Epithelial cell of prostate (primary cell): ENCODE data around the gene PSMB7.

Experiments used
- DNase-seq: peaks from one replicate; pipeline ENCODE4 v3.0.0-alpha.2; 2011; ENCODE audit warnings: low read depth, low spot score
- H3K27ac ChIP-seq: fragments of 450-650 bp; 2 replicates; pipeline ENCODE4 v1.5.1; 2017; ENCODE audit warnings: mild to moderate bottlenecking

Gene PSMB7

DNA sequence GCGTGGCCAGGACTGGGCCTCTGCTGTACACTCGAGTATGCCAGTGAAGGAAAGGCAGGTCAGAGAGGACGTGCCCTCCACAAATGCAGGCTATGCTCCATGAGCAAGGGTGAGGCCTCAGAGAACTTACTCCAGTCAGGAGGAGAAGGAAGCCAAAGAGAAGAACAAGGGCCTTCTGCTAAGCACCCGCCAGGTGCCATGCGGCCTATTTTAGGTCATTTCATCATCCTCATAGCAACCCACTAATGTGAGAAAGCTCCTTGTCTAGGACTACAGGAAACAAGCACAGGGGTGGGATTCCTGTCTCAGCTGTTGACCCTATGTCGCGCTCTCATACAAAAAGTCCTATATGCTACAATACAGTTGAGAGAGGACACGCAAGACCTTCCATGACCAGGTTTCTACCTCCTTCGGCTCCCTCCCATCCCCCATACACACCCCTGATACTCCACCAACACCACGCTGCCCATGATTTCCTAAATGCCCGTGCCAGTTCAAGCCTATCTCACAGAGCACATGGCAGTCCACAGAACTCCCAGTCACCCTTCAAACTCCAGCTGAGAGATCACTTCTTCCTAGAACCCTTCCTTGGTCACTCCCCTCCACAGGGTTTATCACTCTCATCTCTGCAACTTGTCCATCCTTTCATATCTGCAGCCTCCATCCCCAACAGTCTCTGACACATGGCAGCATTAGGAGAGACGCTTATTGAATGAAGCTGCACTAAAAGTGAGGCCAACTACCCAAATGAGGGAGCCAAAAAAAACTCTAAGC is 26.8 kb downstream of the PSMB7 start:
- no peak overlapping the region for H3K27ac ChIP-seq
- DNase-seq: no peak

- no peak for DNase-seq
- no peak overlapping the region for H3K27ac ChIP-seq
Observed at GRCh38 chr9:124386201-124386600, 29.0 kb downstream of the PSMB7 start.

DNA sequence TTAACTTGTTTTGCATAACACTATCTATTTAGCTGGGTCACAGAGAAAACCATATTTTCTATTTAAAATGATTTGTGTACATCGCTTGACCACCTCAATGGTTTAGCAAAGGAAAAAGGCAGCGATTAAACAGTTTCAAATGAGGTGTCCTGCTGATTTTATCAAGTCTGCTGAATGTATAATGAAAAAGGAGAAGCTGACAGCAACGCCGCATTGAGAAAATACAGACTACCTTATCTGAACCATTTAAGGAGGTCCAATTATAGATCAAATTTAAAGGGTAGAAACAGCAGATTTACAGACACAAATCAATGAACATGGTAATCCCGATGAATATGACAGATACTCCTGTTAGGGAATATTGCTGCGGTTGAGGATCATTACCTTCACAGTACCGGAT is 29.6 kb downstream of the PSMB7 start:
- H3K27ac ChIP-seq: no peak overlapping the region
- no peak for DNase-seq

GRCh38 chr9:124384846-124385245 is 30.4 kb downstream of the PSMB7 start:
- no peak overlapping the region for H3K27ac ChIP-seq
- no peak for DNase-seq

DNA sequence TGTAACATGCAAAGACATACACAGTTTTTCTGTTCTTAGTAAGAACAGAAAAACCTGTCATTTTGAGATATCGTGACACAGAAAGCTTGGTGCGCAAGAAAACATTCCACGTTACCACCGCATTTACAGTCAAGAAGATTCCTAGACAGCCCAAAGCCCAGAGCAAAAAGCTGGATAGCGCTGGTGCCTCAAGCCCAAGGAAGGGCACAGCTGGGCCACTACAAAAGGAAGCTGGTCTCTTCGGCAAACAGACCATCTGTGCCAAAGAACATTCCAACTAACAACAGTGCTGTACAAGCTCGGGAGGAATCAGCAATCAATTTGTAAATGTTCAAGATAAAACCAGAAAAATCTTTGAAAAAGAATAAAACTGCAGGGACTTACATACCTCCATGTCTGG is 31.0 kb downstream of the PSMB7 start:
- DNase-seq: no peak
- H3K27ac ChIP-seq: no peak overlapping the region

- no peak for DNase-seq
- H3K27ac ChIP-seq: no peak overlapping the region
Observed at GRCh38 chr9:124381170-124381945, 33.9 kb downstream of the PSMB7 start.

DNA sequence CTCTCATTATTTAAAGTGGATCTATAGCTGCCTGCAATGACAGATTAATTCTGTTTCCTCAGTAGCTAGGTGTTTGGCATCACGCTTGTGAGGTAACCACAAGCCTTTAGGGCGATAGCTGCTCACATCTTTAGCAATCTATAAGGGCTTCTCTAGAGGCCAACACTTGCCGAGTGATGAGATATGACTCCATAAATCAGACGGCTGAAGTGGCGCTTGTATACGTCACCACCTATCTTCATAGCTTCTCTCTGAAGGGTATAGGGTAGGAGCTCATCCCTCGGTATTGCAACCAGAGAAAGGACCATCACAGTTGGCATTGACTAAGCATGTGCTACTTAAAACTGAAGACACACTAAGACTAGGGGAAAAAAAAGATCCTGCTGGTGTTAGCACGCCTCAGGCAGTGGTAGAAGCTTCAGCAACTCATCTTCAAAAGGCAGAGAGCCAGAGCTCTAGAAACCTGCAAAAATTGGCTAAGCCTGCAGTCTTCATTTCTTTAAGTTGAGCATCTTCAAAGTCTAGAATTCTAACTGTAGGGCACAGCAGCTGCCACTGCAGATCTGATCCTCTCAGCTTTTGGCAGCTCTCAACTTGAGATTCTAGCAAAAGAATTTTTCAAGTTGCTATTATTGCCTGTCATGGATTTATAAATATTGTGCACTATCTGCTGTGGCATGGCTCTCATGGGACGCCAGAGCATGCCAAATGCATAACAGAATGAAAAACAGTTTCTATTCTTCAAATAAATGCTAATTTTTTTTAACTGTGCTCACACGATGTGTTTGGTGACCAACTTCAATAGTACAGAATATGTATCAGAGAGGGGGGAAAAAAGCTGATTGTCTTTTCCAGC is 37.5 kb downstream of the PSMB7 start:
- no peak overlapping the region for H3K27ac ChIP-seq

DNA sequence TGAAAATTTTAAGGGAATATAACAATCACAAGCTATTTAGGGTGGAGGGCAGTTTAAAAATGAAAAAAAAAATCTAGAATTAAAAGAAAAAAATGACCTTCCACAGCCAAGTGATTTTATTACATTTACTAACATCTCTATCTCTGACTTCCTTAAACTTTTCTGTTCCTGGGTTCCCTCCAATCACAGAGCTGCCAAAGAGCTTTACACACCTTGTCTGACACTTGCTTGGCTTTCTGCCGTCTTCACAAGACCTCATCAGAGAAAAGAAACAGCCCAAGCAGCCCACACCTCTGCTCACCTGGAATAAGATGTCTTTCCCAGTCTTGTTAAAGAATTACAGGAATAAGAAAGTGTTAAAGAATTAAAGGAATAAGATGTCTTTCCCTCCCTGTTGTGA is 38.9 kb downstream of the PSMB7 start:
- DNase-seq: no peak
- H3K27ac ChIP-seq: no peak overlapping the region

More for the DNA sequence above, 37.5 kb downstream of the PSMB7 start:
- DNase-seq: no peak

DNA sequence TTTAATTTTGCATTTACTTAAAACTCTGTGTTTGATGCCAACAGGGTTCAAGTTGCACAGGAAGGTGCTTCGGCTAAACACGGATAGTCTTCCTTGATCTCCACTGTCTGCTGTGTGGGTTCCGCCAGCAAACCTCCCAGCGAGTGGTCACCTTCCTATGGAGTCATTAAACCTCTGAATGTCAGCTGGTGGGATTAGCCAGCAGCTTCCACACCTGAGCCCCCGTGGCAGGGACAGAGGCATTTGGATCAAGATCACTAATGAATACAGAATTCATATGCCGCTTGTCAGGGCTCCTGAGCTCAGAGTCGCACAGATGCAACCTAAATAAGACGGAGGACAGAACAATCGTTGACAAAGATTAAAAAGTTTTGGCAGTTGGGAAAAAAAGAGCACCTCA is 39.5 kb downstream of the PSMB7 start:
- DNase-seq: no peak
- no peak overlapping the region for H3K27ac ChIP-seq

DNA sequence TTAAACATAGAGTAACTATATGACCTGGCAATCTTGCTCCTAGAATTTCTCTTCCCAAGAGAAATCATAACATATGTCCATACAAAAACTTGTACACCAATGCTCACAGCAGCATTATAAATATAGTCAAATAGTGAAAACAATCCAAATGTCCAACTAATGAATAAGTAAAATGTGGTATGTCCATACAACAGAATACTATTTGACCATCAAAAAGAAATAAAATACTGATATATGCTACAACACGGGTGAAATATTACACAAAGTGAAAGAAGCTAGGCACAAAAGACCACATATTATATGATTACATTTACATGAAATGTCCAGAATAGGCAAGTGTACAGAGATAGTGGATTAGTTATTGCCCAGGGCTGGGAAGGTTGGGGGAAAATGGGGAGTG is 41.4 kb downstream of the PSMB7 start:
- no peak for DNase-seq
- H3K27ac ChIP-seq: no peak overlapping the region

- no peak for DNase-seq
- H3K27ac ChIP-seq: no peak overlapping the region
Observed at GRCh38 chr9:124373386-124373785, 41.9 kb downstream of the PSMB7 start.

GRCh38 chr9:124372038-124372437 is 43.2 kb downstream of the PSMB7 start:
- no peak overlapping the region for H3K27ac ChIP-seq
- no peak for DNase-seq

DNA sequence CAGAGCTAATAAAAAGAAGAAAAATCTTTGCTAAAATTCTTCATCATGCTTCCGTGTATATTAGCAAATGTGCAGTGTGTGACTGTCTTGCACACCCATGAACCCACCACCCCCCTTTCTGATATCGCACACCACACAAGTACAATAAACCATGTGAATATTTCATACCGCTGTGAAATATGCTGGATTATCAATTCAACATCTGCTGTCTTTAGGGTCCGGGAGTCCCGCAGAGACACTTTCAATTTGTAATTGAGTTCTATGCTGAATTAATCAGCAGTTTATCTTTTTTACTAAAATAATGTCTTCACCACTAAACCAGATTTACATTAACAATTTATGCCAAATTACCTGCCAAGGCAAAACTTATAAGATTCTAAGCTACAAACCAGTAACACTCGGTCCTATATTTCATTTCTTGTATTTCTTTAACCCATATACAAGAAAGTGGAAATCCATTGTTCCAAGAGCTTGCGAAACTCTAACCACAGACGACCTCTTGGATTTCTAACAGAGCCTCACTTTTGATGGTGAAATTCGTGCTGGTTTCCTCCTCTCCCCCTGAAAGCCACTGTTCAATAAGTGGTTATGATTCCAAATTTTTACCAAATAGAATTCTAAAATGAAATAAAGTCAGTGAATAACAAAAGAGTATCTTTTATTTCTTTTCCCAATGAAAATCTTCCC is 44.2 kb downstream of the PSMB7 start:
- DNase-seq: no peak
- no peak overlapping the region for H3K27ac ChIP-seq

DNA sequence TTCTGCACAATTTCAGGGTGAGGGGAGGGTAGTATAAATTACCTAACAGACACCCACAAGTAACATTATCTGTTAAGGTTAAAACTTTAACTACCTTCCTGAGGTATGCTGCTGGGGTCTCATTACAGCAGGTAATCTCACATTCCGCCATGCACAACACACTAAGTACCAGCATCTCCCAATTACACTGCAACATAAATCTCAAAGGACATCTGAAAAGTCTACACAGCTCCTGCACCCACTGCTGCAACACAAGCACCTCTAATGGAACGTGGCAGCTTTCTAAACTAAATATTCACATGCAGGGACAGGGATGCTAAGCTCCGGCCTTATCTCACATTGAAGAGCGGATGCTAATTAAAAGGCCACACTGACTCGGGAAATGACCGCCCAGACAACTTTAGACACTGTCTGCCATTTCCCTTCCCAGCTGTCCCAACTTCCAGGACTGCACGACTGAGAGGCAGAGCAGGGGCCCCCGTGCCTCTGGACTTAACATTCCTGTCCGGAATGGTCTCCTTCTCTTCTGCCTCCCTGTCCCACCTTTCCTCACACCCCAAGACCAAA is 45.9 kb downstream of the PSMB7 start:
- no peak overlapping the region for H3K27ac ChIP-seq

GRCh38 chr9:124368692-124369091 is 46.5 kb downstream of the PSMB7 start:
- DNase-seq: no peak
- no peak overlapping the region for H3K27ac ChIP-seq

More for the DNA sequence above, 45.9 kb downstream of the PSMB7 start:
- no peak for DNase-seq

- H3K27ac ChIP-seq: peak overlapping the region; percentile 17
- peak; percentile 27 for DNase-seq
Observed at GRCh38 chr9:124366476-124367220, 48.6 kb downstream of the PSMB7 start.

- no peak overlapping the region for H3K27ac ChIP-seq
- no peak for DNase-seq
Observed at GRCh38 chr9:124365036-124365435, 50.2 kb downstream of the PSMB7 start.

DNA sequence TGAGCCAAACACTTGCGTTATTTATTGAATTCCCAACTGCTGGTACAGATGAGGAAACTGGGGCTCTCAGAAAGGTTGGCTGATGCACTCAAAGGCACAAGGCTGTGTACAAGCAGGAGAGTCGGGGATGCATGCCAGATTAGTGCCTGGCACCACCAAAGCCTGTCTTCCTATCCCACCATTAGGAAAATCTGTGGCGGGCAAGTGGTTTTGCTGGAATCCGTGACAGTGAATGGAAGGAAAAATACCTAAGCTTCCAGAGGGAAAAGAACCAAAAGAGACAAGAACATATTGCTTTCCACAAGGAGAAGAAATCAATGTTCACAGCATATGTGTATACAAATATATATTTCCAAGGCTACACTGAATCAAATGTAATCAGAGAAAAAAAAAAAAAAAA is 51.1 kb downstream of the PSMB7 start:
- no peak overlapping the region for H3K27ac ChIP-seq
- no peak for DNase-seq
